Central memory CD8-positive, alpha-beta T cell (primary cell): Measurements from ENCODE around the gene RWDD1.
"Not testable (repeated sequence)": the region's sequence is repeated elsewhere in the genome, so short reads cannot be mapped to it uniquely, and the experiment has no call there.

Source experiments
- ATAC-seq: fragments of 150-1000 bp; cut with Tn5 transposase; replicated peaks from 2 replicates; pipeline ENCODE4 v1.10.0; 2022; ENCODE audit warnings: mild to moderate bottlenecking, moderate FRiP score, moderate number of reproducible peaks; ENCODE audit not compliant: poor library complexity, severe bottlenecking; ENCODE audit errors: extremely low read depth
- DNase-seq, 2 donors: peaks; one replicate each; pipeline ENCODE4 v3.0.0; 2021; ENCODE audit warnings: low spot score in 2 of 2
- H3K27ac Mint-ChIP-seq: one replicate; pipeline ENCODE4 v1.8.0; 2022; ENCODE audit warnings: low read depth, mild to moderate bottlenecking, moderate library complexity, mixed read lengths
- H3K27me3 Mint-ChIP-seq: one replicate; pipeline ENCODE4 v1.8.0; 2022; ENCODE audit warnings: mixed read lengths
- H3K36me3 Mint-ChIP-seq: one replicate; pipeline ENCODE4 v1.8.0; 2022; ENCODE audit warnings: mild to moderate bottlenecking, moderate library complexity, mixed read lengths; ENCODE audit not compliant: insufficient read depth
- H3K4me1 Mint-ChIP-seq: one replicate; pipeline ENCODE4 v1.8.0; 2022; ENCODE audit warnings: mixed read lengths
- H3K4me3 Mint-ChIP-seq: one replicate; pipeline ENCODE4 v1.8.0; 2022; ENCODE audit warnings: mild to moderate bottlenecking, moderate library complexity, mixed read lengths
- H3K9me3 Mint-ChIP-seq: one replicate; pipeline ENCODE4 v1.8.0; 2022; ENCODE audit warnings: mixed read lengths

Gene RWDD1

DNA sequence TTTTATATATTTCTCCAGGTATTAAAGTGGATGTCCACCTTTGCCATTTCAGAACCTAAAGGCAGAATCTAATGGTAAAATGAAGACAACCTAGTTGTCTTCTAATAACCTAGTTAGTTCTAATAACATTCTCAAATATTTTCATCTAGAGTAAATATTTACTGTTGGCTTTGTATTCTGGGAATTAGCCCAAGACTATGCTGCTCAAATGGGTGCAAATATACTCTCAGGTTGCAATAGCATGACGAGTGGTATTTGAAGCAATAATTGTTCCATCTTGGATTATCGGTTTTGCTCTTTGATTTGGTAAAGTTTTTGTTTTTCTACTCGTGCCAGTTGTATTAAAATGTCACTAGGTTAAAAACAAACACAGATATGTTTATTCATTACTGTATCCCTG, 23.9 kb downstream of the RWDD1 start:
- Mint-ChIP-seq H3K4me3 (no peak overlapping the region), H3K4me1 (no peaks in the 10 kb centered on the region), H3K9me3 (no peaks in the 10 kb centered on the region), H3K27me3 (no peaks in the 10 kb centered on the region), H3K36me3 (peaks cover 41% of the 10 kb centered on the region), H3K27ac (no peak overlapping the region)
- ATAC-seq (no peak), DNase-seq (no peak)

DNA sequence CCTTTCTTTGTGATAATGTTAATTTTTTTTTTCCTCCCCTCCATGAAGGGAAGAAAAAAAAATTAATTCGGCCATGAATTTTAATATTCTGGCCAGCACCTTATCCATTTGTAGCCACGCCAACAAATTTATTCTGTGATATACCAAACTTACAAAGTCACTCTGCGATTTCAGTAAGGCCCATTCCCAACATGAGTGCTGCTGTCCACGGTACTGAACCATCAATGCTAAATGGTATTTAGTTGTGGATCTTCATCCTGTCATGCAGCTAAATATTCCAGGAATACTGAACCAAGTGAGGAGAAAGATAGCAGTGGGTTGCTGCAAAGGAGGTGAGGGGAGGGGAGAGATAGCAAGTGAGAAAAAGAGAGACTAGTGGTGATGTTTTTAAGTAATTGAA, 25.5 kb downstream of the RWDD1 start:
- no peaks in the 10 kb centered on the region for H3K27me3 Mint-ChIP-seq
- ATAC-seq (no peak), DNase-seq (no peak)
- H3K4me3 Mint-ChIP-seq = no peak overlapping the region
- no peak overlapping the region for H3K27ac Mint-ChIP-seq
- H3K36me3 Mint-ChIP-seq = peaks cover 29% of the 10 kb centered on the region
- H3K4me1 Mint-ChIP-seq = no peaks in the 10 kb centered on the region
- no peaks in the 10 kb centered on the region for H3K9me3 Mint-ChIP-seq

DNA sequence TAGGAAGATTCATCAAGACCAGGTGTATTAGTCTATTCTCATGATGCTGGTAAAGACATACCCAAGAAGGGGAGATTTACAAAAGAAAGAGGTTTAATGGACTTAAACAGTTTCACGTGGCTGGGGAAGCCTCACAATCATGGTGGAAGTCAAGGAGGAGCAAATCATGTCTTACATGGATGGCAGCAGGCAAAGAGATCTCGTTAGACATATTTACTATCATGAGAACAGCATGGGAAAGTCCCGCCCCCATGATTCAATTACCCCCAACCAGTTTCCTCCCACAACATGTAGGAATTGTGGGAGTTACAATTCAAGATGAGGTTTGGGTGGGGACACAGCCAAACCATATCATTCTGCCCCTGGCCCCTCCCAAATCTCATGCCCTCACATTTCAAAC, 32.6 kb downstream of the RWDD1 start:
- H3K9me3 Mint-ChIP-seq = peaks cover 12% of the 10 kb centered on the region
- not testable (repeated sequence) for DNase-seq, H3K27me3 Mint-ChIP-seq, H3K36me3 Mint-ChIP-seq, H3K4me3 Mint-ChIP-seq, ATAC-seq, H3K27ac Mint-ChIP-seq, H3K4me1 Mint-ChIP-seq

DNA sequence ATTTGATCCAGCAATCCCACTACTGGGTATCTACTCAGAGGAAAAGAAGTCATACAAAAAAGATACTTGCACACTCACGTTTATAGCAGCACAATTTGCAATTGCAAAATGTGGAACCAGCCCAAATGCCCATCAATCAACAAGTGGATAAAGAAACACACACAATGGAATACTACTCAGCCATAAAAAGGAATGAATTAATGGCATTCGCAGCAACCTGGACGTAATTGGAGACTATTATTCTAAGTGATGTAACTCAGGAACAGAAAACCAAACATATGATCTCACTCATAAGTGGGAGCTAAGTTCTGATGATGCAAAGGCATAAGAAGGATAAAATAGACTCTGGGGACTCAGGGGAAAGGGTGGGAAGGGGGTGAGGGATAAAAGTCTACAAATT, 33.6 kb downstream of the RWDD1 start:
- H3K36me3 Mint-ChIP-seq, H3K27ac Mint-ChIP-seq, H3K4me1 Mint-ChIP-seq, ATAC-seq, DNase-seq, H3K4me3 Mint-ChIP-seq, H3K27me3 Mint-ChIP-seq: not testable (repeated sequence)
- H3K9me3 Mint-ChIP-seq = peaks cover 12% of the 10 kb centered on the region

DNA sequence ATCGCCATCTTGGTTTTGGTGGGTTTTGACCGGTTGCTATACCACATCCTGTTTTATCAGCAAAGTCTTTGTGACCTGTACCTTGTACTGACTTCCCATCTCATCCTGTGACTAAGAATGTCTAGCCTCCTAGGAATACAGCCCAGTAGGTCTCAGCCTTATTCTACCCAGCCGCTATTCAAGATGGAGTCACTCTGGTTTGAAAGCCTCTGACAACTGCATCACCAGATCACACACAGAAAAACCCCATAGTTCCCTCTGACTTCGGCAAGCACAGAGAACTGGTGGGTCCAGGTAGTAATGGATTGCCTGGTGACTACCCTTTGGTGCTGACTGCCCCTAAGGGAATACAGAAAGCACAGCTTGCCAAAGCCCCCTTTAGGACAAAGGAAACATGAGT, 34.6 kb downstream of the RWDD1 start:
- peaks cover 2% of the 10 kb centered on the region for H3K36me3 Mint-ChIP-seq
- H3K9me3 Mint-ChIP-seq = peaks cover 12% of the 10 kb centered on the region
- H3K4me3 Mint-ChIP-seq = no peak overlapping the region
- peaks cover 8% of the 10 kb centered on the region for H3K27me3 Mint-ChIP-seq
- ATAC-seq = no peak
- no peak overlapping the region for H3K27ac Mint-ChIP-seq
- no peak for DNase-seq
- no peaks in the 10 kb centered on the region for H3K4me1 Mint-ChIP-seq

DNA sequence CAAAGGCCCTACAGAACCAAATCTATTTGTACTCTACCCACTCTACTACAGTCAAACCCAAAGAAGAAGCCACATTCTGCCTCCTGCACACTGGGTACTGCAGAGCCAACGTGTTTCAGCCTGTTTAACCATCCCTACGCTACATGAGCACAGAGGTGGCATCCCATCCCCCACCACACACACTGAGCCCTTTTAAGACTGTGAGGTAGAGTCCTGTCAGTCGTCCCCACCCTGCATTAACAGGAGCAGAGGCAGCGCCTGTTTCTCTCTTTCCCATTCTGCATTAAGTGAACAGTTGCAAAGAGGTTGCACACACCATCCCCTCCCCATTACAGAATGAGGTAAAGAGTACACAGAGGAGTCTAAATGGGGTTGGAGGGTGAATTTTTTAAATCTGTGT, 39.8 kb downstream of the RWDD1 start:
- Mint-ChIP-seq H3K36me3 (peaks cover 2% of the 10 kb centered on the region), H3K9me3 (no peaks in the 10 kb centered on the region), H3K27me3 (peaks cover 13% of the 10 kb centered on the region), H3K4me3 (no peak overlapping the region), H3K27ac (no peak overlapping the region), H3K4me1 (peaks cover 4% of the 10 kb centered on the region)
- no peak for ATAC-seq
- no peak for DNase-seq

DNA sequence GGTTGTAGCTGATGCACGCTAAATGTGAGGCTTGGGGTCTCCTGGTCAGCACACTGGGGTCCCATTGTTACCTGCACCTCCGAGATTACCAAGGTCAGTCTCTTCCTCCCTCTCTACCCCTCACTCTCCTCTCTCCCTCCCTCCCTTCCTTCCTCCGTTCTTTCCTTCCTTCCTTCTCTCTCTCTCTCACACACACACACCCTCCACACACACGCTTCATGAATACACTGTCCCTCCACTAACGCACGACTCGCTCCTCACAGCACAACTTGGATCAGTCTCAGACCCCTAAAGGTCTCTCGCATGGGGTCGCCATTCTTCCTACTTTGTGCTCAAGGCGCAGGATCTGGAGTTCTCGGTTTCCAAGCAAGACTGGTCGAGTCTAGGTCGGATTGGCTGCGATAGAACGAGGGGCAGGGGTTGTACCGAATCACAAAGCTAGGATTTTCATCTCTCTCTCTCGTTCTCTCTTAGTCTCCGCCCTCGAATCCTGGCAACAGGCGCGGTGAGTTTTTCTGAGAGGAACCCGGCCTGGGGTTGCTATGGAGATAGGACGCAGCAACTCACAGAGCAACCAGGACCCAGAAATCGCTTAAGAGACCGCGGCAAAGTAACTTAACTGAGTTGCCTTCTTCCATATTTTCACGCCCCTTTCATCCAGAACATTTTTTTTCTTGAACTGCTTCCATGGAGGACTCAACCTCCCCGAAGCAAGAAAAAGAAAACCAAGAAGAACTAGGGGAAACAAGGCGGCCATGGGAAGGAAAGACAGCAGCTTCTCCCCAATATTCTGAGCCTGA, 44.8 kb downstream of the RWDD1 start, which contains the start of gene RSPH4A:
Gene RSPH4A (plus strand): TSS at position 543 of the 800 bp plus-strand sequence. CDS start 145 bp downstream, at position 688.
- peaks cover 16% of the 10 kb centered on the region for H3K4me1 Mint-ChIP-seq
- H3K4me3 Mint-ChIP-seq = peak within 1 kb of the TSS; percentile 64
- H3K9me3 Mint-ChIP-seq = no peaks in the 10 kb centered on the region
- DNase-seq = peak; percentile 19 to 49
- H3K27ac Mint-ChIP-seq = peak within 1 kb of the TSS; percentile 47
- peak; percentile 85 for ATAC-seq
- peaks cover 2% of the 10 kb centered on the region for H3K36me3 Mint-ChIP-seq
- peaks cover 11% of the 10 kb centered on the region for H3K27me3 Mint-ChIP-seq

DNA sequence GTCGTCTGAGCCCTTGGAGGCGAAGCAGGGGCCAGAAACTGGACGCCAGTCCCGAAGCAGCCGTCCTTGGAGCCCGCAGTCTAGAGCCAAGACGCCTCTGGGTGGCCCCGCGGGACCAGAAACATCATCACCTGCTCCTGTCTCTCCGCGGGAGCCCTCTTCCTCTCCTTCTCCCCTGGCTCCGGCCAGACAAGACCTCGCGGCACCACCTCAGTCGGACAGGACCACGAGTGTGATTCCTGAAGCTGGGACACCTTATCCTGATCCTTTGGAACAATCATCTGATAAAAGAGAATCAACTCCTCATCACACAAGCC, 45.4 kb downstream of the RWDD1 start:
- peaks cover 2% of the 10 kb centered on the region for H3K36me3 Mint-ChIP-seq
- no peak for DNase-seq
- no peaks in the 10 kb centered on the region for H3K9me3 Mint-ChIP-seq
- peaks cover 8% of the 10 kb centered on the region for H3K27me3 Mint-ChIP-seq
- peaks cover 16% of the 10 kb centered on the region for H3K4me1 Mint-ChIP-seq
- H3K27ac Mint-ChIP-seq = peak overlapping the region; percentile 47
- H3K4me3 Mint-ChIP-seq = peak overlapping the region; percentile 64
- peak; percentile 31 for ATAC-seq

DNA sequence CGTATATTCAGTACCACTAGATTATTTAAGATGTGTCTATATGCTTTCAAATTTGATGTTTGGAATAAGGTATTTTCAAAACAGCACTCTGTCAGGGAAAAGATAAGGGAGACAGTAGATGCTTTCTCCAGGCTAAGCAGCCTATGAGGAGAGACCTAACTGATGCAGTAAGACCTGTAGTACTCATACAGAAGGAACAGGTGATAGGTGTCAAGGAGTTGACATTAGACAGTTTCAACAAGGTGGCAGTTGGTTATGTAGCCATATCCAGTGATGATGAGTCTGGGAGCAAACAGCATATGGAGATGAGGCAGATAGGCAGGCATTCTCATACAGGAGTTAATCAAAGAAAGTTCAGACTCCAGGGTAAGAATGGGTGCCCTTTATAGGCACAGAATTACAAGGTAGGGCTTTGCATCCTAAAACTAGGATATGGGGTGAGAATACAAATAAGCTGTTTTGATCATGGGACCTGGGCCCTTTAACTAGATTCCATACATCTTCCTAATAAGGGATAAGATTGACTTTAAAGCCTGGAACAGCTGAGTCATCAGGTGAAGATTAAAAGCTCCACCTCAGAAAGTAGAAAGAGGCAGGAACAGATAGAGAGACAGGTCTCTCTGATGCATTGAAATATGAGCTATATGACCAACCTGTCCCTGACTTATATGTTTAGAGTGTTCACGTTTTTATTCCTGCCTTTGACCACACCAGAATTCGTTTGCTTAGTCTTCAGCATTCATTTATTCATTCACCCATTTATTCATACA, 52.9 kb downstream of the RWDD1 start:
- DNase-seq (no peak), ATAC-seq (no peak)
- no peak overlapping the region for H3K4me3 Mint-ChIP-seq
- no peaks in the 10 kb centered on the region for H3K36me3 Mint-ChIP-seq
- H3K4me1 Mint-ChIP-seq = no peaks in the 10 kb centered on the region
- H3K27me3 Mint-ChIP-seq = no peaks in the 10 kb centered on the region
- no peak overlapping the region for H3K27ac Mint-ChIP-seq
- no peaks in the 10 kb centered on the region for H3K9me3 Mint-ChIP-seq

DNA sequence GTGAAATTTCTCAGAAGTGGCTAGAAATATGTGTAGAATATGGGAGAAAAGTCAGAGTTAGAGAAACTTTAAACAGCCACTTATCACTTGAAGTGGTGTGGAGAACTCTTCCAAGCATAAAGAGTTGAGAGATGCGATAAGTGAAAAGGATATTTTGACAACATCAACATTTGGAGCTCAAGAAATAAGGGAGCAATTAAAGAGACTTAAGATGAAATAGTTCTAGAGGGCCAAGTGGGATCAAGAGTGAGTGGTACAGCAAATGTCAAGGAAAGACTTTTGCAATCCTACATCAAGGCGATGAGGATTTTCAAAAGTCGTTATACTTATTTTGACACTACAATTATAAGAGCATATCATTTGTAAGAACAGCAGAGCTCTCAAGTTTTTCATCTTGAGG, 54.6 kb downstream of the RWDD1 start:
- H3K27me3 Mint-ChIP-seq = no peaks in the 10 kb centered on the region
- no peaks in the 10 kb centered on the region for H3K36me3 Mint-ChIP-seq
- H3K9me3 Mint-ChIP-seq = no peaks in the 10 kb centered on the region
- H3K4me1 Mint-ChIP-seq = no peaks in the 10 kb centered on the region
- no peak for DNase-seq
- no peak overlapping the region for H3K27ac Mint-ChIP-seq
- H3K4me3 Mint-ChIP-seq = no peak overlapping the region
- no peak for ATAC-seq

DNA sequence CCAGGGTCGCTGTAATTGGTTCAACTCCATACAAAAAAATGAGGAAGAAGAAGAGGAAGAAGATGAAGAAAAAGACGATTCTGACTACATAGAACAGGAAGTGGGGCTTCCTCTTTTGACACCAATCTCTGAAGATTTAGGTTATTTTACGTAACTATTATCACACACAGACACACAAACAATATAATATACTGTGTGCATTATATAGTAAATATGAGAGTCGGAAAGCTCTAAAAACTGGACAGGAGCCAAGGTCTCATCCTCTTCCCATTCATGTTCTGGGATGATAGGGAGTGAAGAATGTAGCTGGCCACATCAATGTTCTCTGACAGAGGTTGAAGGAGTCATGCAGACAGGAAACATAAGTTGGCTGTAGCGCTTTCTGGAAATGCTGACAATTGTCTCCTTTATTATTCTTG, 58.3 kb downstream of the RWDD1 start:
- Mint-ChIP-seq H3K4me3 (no peak overlapping the region), H3K27ac (no peak overlapping the region), H3K9me3 (no peaks in the 10 kb centered on the region), H3K27me3 (no peaks in the 10 kb centered on the region), H3K4me1 (no peaks in the 10 kb centered on the region), H3K36me3 (peaks cover 10% of the 10 kb centered on the region)
- ATAC-seq (no peak), DNase-seq (no peak)

DNA sequence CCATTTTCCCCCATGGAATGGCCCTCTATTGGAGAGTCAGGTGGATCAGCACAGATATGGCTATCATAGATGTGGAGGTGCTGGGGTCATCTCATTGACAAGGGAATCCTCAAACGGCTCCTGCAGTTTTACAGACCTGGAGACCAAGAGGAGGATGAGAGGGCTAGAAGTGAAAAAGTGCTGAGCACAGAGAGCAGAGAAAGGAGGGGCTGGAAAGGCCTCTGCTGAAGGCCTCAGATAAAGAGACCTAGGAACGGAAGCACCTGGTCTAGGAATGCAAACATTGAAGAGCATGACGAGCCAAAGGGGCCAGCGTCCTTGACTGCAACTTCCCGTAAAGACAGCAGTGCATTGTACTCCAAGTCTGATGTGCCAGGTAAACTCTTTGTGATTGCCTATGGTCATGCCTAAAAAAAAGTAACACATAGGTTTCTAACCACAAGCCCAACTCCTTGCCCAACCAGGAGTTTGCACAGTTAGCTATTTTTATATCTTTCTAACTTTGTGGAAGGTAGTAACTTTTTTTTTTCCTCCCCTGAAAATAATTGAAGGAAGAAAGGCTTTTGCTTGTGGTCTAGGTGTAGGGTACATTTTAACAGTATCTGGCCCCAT, 60.2 kb downstream of the RWDD1 start:
- no peaks in the 10 kb centered on the region for H3K9me3 Mint-ChIP-seq
- DNase-seq (no peak), ATAC-seq (no peak)
- no peaks in the 10 kb centered on the region for H3K4me1 Mint-ChIP-seq
- H3K4me3 Mint-ChIP-seq = no peak overlapping the region
- H3K27ac Mint-ChIP-seq = no peak overlapping the region
- peaks cover 12% of the 10 kb centered on the region for H3K36me3 Mint-ChIP-seq
- no peaks in the 10 kb centered on the region for H3K27me3 Mint-ChIP-seq

DNA sequence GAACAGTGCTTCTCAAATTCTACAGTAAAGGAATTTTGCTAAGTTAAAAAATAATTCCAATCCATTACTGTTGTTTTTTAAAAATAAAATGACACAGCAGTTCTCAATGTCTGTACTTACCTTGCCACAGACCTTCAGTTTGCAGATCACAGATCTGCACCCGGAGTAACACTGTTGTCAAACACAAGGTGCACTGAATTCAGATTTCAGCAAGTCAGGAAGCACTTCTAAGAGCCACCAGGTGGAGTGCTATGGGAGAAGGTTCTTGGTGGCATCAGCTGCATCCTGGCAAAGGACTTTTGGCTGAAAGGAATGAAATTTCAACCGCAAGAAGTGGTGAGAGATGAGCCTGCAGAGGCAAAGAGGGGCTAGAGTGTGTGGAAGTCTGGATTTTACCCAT, 62.4 kb downstream of the RWDD1 start:
- H3K9me3 Mint-ChIP-seq = no peaks in the 10 kb centered on the region
- DNase-seq = no peak
- no peaks in the 10 kb centered on the region for H3K27me3 Mint-ChIP-seq
- ATAC-seq = no peak
- H3K27ac Mint-ChIP-seq = no peak overlapping the region
- H3K36me3 Mint-ChIP-seq = peaks cover 16% of the 10 kb centered on the region
- H3K4me3 Mint-ChIP-seq = no peak overlapping the region
- no peaks in the 10 kb centered on the region for H3K4me1 Mint-ChIP-seq
